Activated CD8-positive, alpha-beta T cell treated with anti-CD3 and anti-CD28 coated beads for 36 hours (primary cell): ENCODE measurements around the gene DNMBP. TPM values are rescaled to one million over a fixed set of nuclear protein-coding genes. Genes with fewer than 3 reads are reported as not detected.

Experiments
- ATAC-seq: fragments of 200-7000 bp; cut with Tn5 transposase; one replicate; pipeline ENCODE4 v1.10.0; 2021; ENCODE audit warnings: mild to moderate bottlenecking, moderate library complexity
- CTCF ChIA-PET: fragments of 350-600 bp; sonication (Branson Sonifier 250); formaldehyde crosslinking; loops from one replicate; lab custom pipeline; 2021; ENCODE audit warnings: antibody characterized with exemption; lab: Charles Lee
- POLR2A ChIA-PET: fragments of 350-600 bp; sonication (Branson Sonifier 250); formaldehyde crosslinking; loops from one replicate; lab custom pipeline; 2021; ENCODE audit warnings: antibody characterized with exemption; lab: Charles Lee
- DNase-seq: peaks from one replicate; pipeline ENCODE4 v3.0.0-alpha.2; 2020
- H3K27ac Mint-ChIP-seq: one replicate; pipeline ENCODE4 v1.8.0; 2021; ENCODE audit warnings: mild to moderate bottlenecking, mixed read lengths
- H3K27me3 Mint-ChIP-seq: one replicate; pipeline ENCODE4 v1.8.0; 2021; ENCODE audit warnings: mixed read lengths
- H3K36me3 Mint-ChIP-seq: one replicate; pipeline ENCODE4 v1.8.0; 2021; ENCODE audit warnings: low read depth, mixed read lengths
- H3K4me1 Mint-ChIP-seq: one replicate; pipeline ENCODE4 v1.8.0; 2021; ENCODE audit warnings: low read depth, mixed read lengths
- H3K4me3 Mint-ChIP-seq: one replicate; pipeline ENCODE4 v1.8.0; 2021; ENCODE audit warnings: mild to moderate bottlenecking, moderate library complexity, mixed read lengths
- H3K9me3 Mint-ChIP-seq: one replicate; pipeline ENCODE4 v1.8.0; 2021; ENCODE audit warnings: mixed read lengths
- intact Hi-C: fragments of 100-400 bp; cut with micrococcal nuclease; formaldehyde crosslinking; loops from one replicate; pipeline ENCODE4 v1.10.0; 2022
- total RNA-seq, 2 experiments: library from RNA; stranded (reverse); gene quantifications; one replicate each; pipeline ENCODE4 v1.2.3, GENCODE V29; 2021
- TF ChIP-seq, protein P1 (sequence below): fragments of 200-600 bp; IDR thresholded peaks from one replicate; pipeline ENCODE4 v1.8.0; 2022; ENCODE audit warnings: antibody characterized with exemption, mild to moderate bottlenecking

Gene DNMBP
- total RNA-seq, 2 experiments from 2014 or later: 2.6 to 2.9 TPM

DNA sequence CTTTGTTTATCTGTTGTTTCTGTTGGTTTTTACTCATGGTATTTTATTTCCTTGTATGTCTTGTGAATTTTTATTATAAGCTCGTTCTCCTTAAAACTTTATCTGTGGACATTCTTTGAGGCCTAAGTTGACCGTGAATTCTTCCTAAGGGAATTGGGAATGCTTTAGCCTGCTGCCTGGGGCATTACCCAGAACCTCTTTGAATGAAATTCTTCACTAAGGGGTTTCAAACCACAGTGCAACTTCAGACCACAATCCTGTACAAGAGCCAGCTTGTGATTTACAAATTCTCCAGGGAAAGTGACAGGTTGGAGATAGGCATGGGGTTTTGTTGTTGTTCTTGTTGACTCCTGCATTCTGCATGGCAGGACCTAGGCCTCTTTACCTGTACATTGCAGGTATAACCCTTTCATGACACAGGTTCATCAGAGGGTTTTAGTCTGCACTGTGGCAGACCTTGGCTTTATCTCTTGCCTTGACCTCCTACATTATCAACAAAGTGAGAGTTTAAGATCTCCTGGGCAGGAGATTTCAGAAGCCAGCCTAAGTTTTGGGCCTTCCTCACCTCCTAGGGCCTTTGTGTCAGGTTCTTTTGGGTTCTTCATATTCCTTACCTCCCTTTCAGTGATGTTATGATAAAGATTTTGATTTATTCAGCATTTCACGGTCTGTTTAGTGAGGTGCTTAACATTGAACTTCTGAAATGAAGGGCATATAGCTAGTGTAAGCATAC is 157.1 kb downstream of the DNMBP start:
- no peak overlapping the region for H3K4me3 Mint-ChIP-seq
- ChIA-PET CTCF (interaction anchor here (0.8 to 11.7 kb wide), 3 partner anchors 9 to 192 kb away, joined by 3 to 196 read pairs (median 18); partner anchors contain the start of gene DNMBP), POLR2A (interaction anchor here (1.6 kb wide), 1 partner anchor 18 kb away, joined by 3 read pairs; no protein-coding TSS in a partner anchor)
- no peaks in the 10 kb centered on the region for H3K36me3 Mint-ChIP-seq
- no peaks in the 10 kb centered on the region for H3K27me3 Mint-ChIP-seq
- H3K4me1 Mint-ChIP-seq: no peaks in the 10 kb centered on the region
- ATAC-seq (no peak), DNase-seq (no peak)
- TF ChIP-seq, protein P1, sequence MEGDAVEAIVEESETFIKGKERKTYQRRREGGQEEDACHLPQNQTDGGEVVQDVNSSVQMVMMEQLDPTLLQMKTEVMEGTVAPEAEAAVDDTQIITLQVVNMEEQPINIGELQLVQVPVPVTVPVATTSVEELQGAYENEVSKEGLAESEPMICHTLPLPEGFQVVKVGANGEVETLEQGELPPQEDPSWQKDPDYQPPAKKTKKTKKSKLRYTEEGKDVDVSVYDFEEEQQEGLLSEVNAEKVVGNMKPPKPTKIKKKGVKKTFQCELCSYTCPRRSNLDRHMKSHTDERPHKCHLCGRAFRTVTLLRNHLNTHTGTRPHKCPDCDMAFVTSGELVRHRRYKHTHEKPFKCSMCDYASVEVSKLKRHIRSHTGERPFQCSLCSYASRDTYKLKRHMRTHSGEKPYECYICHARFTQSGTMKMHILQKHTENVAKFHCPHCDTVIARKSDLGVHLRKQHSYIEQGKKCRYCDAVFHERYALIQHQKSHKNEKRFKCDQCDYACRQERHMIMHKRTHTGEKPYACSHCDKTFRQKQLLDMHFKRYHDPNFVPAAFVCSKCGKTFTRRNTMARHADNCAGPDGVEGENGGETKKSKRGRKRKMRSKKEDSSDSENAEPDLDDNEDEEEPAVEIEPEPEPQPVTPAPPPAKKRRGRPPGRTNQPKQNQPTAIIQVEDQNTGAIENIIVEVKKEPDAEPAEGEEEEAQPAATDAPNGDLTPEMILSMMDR: no peak
- intact Hi-C loops: no loop called here
- no peak overlapping the region for H3K27ac Mint-ChIP-seq
- H3K9me3 Mint-ChIP-seq: no peaks in the 10 kb centered on the region

DNA sequence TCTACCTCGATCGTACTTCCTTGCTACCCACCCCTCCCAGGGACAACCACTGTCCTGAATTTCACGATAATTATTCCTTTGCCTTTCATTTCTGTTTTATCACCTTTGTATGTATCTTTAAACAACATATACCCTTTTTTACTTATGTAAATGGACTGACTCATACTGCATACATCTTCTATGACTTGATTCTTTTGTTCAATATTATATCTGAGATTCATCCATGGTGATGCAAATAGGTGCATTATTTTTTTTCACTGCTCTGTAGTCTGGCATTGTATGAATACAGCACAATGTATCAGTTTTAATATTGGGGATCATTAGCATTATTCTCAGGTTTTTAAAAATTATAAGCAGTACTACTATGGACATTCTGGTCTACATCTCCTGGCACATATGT is 157.9 kb downstream of the DNMBP start:
- H3K36me3 Mint-ChIP-seq: no peaks in the 10 kb centered on the region
- no peak for ATAC-seq
- ChIA-PET POLR2A (no interaction called here), CTCF (interaction anchor here (4.5 to 11.7 kb wide), 2 partner anchors 157 to 193 kb away, joined by 25 to 196 read pairs; partner anchors contain the start of gene DNMBP)
- H3K27ac Mint-ChIP-seq: no peak overlapping the region
- H3K9me3 Mint-ChIP-seq: no peaks in the 10 kb centered on the region
- H3K4me3 Mint-ChIP-seq: no peak overlapping the region
- no peak for DNase-seq
- TF ChIP-seq, protein P1: no peak
- intact Hi-C loops: no loop called here
- no peaks in the 10 kb centered on the region for H3K27me3 Mint-ChIP-seq
- H3K4me1 Mint-ChIP-seq: no peaks in the 10 kb centered on the region

- intact Hi-C loops: no loop called here
- Mint-ChIP-seq H3K27me3 (no peaks in the 10 kb centered on the region), H3K4me3 (no peak overlapping the region), H3K36me3 (no peaks in the 10 kb centered on the region), H3K27ac (no peak overlapping the region), H3K9me3 (no peaks in the 10 kb centered on the region), H3K4me1 (peaks cover 3% of the 10 kb centered on the region)
- POLR2A ChIA-PET: no interaction called here
- TF ChIP-seq, protein P1: no peak
- no peak for ATAC-seq
- CTCF ChIA-PET: interaction anchor here (0.6 to 11.7 kb wide), 3 partner anchors 41 to 194 kb away, joined by 3 to 196 read pairs (median 25); partner anchors contain the start of gene DNMBP
- DNase-seq: no peak
These were observed 158.9 kb downstream of the DNMBP start for GRCh38 chr10:99850767-99851340.

GRCh38 chr10:99850021-99850766 is 159.6 kb downstream of the DNMBP start:
- no peak overlapping the region for H3K4me3 Mint-ChIP-seq
- H3K27me3 Mint-ChIP-seq: no peaks in the 10 kb centered on the region
- TF ChIP-seq, protein P1: no peak
- intact Hi-C loops: no loop called here
- H3K27ac Mint-ChIP-seq: no peak overlapping the region
- ChIA-PET POLR2A (interaction anchor here (1.9 kb wide), 1 partner anchor 9 kb away, joined by 7 read pairs; no protein-coding TSS in a partner anchor), CTCF (interaction anchor here (0.6 to 11.7 kb wide), 4 partner anchors 8 to 195 kb away, joined by 3 to 196 read pairs (median 17); partner anchors contain the start of gene DNMBP)
- DNase-seq (no peak), ATAC-seq (no peak)
- no peaks in the 10 kb centered on the region for H3K9me3 Mint-ChIP-seq
- no peaks in the 10 kb centered on the region for H3K36me3 Mint-ChIP-seq
- H3K4me1 Mint-ChIP-seq: peaks cover 5% of the 10 kb centered on the region
